ENCODE results near the gene TTI1. TPM values are rescaled to one million over a fixed set of nuclear protein-coding genes. Genes with fewer than 3 reads are reported as not detected.

TTI1 gene
- total and polyA plus RNA-seq, 8 donors: 3.1 to 27.2 (median 6.7) TPM

DNA sequence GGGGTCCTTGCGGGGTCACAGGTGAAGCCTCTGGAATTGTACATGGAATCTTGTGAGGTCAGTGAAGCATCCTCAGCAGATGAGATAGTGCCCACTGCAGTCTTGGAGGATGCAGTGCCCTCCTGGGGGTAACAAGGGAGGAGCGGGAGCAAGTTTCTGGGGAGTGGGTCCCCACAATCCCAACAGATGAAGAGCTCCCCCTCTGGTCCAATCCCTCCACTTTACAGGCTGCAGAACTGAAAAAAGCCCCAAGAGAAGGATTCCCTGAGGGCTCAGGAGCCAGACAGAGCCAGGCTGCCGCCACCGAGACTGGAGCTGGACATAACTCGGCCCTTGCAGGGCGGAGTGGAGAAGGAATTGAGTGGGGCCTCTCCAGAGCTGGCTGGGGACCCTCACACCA lies 52.4 kb downstream of the TTI1 start:
- Histone ChIP-seq H3K9me3 (no peaks in the 10 kb centered on the region), H3K36me3 (peaks cover 0 to 36% (median 28%) of the 10 kb centered on the region in 4 donors), H3K27ac (no peak overlapping the region), H3K4me1 (peaks cover 8 to 15% (median 13%) of the 10 kb centered on the region in 4 donors), H3K27me3 (no peaks in the 10 kb centered on the region), H3K4me3 (no peak overlapping the region)
- TF ChIP-seq EP300 (IDR thresholded peaks at IDR 0.05) (no peak), POLR2AphosphoS5 (IDR thresholded peaks at IDR 0.05) (no peak), POLR2A (IDR thresholded peaks at IDR 0.05) (no peak)
- TF ChIP-seq, protein P1, sequence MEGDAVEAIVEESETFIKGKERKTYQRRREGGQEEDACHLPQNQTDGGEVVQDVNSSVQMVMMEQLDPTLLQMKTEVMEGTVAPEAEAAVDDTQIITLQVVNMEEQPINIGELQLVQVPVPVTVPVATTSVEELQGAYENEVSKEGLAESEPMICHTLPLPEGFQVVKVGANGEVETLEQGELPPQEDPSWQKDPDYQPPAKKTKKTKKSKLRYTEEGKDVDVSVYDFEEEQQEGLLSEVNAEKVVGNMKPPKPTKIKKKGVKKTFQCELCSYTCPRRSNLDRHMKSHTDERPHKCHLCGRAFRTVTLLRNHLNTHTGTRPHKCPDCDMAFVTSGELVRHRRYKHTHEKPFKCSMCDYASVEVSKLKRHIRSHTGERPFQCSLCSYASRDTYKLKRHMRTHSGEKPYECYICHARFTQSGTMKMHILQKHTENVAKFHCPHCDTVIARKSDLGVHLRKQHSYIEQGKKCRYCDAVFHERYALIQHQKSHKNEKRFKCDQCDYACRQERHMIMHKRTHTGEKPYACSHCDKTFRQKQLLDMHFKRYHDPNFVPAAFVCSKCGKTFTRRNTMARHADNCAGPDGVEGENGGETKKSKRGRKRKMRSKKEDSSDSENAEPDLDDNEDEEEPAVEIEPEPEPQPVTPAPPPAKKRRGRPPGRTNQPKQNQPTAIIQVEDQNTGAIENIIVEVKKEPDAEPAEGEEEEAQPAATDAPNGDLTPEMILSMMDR (IDR thresholded peaks at IDR 0.05): no peak
- 93 to 98% (median 96%) methylated on average over 6 of the region's 6 CpGs for whole genome bisulfite sequencing, 5 donors
- intact Hi-C loops (cut with DNase I; ENCODE audit: low total_unique reads): no loop called here
- DNase-seq: no peak

DNA sequence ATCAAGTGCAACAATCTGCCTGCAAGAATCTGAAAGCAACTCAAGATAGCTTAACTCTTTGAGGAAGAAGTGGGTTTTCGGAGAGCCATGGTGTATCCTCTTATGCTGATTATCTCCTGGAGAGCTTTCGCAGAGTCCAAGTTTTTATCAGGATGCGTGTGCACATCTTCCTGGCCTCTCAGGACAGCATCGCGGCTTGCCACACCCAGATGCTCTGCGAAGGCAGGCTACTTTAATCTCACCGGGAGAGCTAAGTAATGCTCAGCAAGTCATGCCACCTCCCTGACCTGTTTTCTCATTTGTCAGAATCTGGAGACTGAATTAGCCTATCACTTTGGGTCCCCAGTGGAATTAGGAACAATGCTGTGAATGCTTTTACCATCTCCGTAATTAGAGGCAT lies 52.9 kb downstream of the TTI1 start:
- 78 to 86% (median 83%) methylated on average over 8 of the region's 8 CpGs for WGBS, 5 donors
- Histone ChIP-seq H3K9me3 (no peaks in the 10 kb centered on the region), H3K4me3 (no peak overlapping the region), H3K36me3 (peaks cover 0 to 36% (median 28%) of the 10 kb centered on the region in 4 donors), H3K27me3 (no peaks in the 10 kb centered on the region), H3K4me1 (peaks cover 8 to 12% (median 10%) of the 10 kb centered on the region in 4 donors), H3K27ac (no peak overlapping the region)
- DNase-seq: no peak
- intact Hi-C loops (cut with DNase I; ENCODE audit: low total_unique reads): no loop called here
- TF ChIP-seq, protein P1 (IDR thresholded peaks at IDR 0.05): no peak
- no peak for TF ChIP-seq POLR2A (IDR thresholded peaks at IDR 0.05)
- no peak for TF ChIP-seq EP300 (IDR thresholded peaks at IDR 0.05)
- no peak for TF ChIP-seq POLR2AphosphoS5 (IDR thresholded peaks at IDR 0.05)

GRCh38 chr20:37979021-37979985 lies 54.0 kb downstream of the TTI1 start:
- H3K36me3 ChIP-seq: peaks cover 0 to 36% (median 28%) of the 10 kb centered on the region in 4 donors
- DNase-seq: no peak
- no peak overlapping the region for H3K4me3 ChIP-seq
- H3K9me3 ChIP-seq: no peaks in the 10 kb centered on the region
- no peak overlapping the region for H3K27ac ChIP-seq
- WGBS, 5 donors: 87 to 93% (median 89%) methylated on average over 16 of the region's 16 CpGs
- peaks cover 6 to 10% (median 7%) of the 10 kb centered on the region in 4 donors for H3K4me1 ChIP-seq
- TF ChIP-seq EP300 (IDR thresholded peaks at IDR 0.05): no peak
- TF ChIP-seq POLR2A (IDR thresholded peaks at IDR 0.05): no peak
- TF ChIP-seq, protein P1 (IDR thresholded peaks at IDR 0.05): no peak
- TF ChIP-seq POLR2AphosphoS5 (IDR thresholded peaks at IDR 0.05): no peak
- intact Hi-C loops (cut with DNase I; ENCODE audit: low total_unique reads): no loop called here
- no peaks in the 10 kb centered on the region for H3K27me3 ChIP-seq

DNA sequence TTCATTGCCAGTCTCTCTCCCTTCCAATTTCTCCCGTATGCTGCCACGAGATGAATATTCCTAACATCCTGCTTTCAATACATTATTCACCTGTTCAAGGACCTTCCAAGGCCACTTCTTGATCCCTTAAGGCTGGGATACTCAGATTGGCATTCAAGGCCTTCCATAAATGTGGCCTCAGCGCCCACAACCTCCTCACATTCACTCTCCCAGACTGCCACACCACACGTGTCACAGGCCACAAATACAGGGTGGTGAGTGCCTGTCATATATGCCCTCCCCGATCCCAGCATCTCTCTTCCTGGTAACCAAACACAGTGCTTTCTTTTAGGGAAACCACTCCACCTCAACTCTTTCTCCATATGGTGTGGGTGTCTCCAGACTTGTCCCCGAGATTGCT lies 55.5 kb downstream of the TTI1 start:
- 75 to 85% (median 80%) methylated on average over 6 of the region's 6 CpGs for WGBS, 5 donors
- intact Hi-C loops (cut with DNase I; ENCODE audit: low total_unique reads): no loop called here
- no peak for TF ChIP-seq POLR2A (IDR thresholded peaks at IDR 0.05)
- TF ChIP-seq, protein P1 (IDR thresholded peaks at IDR 0.05): no peak
- TF ChIP-seq POLR2AphosphoS5 (IDR thresholded peaks at IDR 0.05): no peak
- TF ChIP-seq EP300 (IDR thresholded peaks at IDR 0.05): no peak
- Histone ChIP-seq H3K27me3 (no peaks in the 10 kb centered on the region), H3K9me3 (no peaks in the 10 kb centered on the region), H3K4me1 (no peaks in the 10 kb centered on the region), H3K27ac (no peak overlapping the region), H3K4me3 (no peak overlapping the region), H3K36me3 (peaks cover 0 to 26% (median 19%) of the 10 kb centered on the region in 4 donors)
- no peak for DNase-seq

All from stomach (tissue), 9 donors.